IPS-18a (cell line): ENCODE data around the gene TRIM17.

Experiments used
- H3K27ac ChIP-seq: one replicate; pipeline ENCODE4 v1.5.1; 2013; ENCODE audit warnings: low read length
- H3K27me3 ChIP-seq: one replicate; pipeline ENCODE4 v1.6.1; 2013; ENCODE audit warnings: mild to moderate bottlenecking, low read length; ENCODE audit not compliant: control insufficient read depth, insufficient read depth
- H3K36me3 ChIP-seq: one replicate; pipeline ENCODE4 v1.6.1; 2013; ENCODE audit warnings: low read depth, low read length; ENCODE audit not compliant: control insufficient read depth
- H3K4me1 ChIP-seq: one replicate; pipeline ENCODE4 v1.6.1; 2013; ENCODE audit warnings: low read depth, low read length; ENCODE audit not compliant: control insufficient read depth
- H3K4me3 ChIP-seq: one replicate; pipeline ENCODE4 v1.5.1; 2013; ENCODE audit warnings: low read length
- H3K9ac ChIP-seq: one replicate; pipeline ENCODE4 v1.6.1; 2013; ENCODE audit warnings: mild to moderate bottlenecking, low read length, moderate library complexity
- H3K9me3 ChIP-seq: one replicate; pipeline ENCODE4 v1.6.1; 2013; ENCODE audit warnings: low read depth, low read length; ENCODE audit not compliant: control insufficient read depth

The TRIM17 gene

DNA sequence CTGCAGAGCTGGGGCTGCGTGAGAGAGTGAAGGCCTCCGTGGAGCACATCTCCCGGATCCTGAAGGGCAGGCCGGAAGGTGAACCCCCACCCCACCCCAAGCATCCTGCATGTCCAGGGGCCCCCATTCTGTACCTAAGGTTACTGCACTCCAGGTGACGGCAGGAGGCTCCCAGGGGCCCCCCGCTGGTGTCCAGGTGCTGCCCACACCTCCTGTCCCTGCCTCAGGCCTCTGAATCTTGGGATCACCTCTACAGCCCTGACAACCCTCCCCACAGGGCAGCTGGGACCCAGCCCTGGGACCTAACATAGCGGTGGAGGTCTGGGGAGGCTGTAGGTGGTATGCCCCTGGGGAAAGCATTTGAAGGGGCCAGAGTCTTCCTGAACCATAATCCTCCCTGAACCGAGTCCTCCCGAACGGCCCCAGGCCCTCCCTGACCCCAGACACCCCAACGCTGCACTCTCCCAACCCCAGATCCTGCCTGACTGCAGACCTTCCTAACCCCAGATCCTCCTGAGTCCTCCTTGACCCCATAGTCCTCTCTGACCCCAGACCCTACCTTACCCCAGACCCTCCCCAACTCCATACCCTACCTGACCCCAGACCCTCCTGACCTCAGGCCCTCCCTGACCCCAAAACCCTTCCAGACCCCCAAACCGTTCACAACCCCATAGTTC, 43.5 kb downstream of the TRIM17 start:
- Histone ChIP-seq H3K27me3 (peaks cover 6% of the 10 kb centered on the region), H3K9me3 (no peaks in the 10 kb centered on the region), H3K4me3 (no peak overlapping the region), H3K27ac (no peak overlapping the region), H3K36me3 (no peaks in the 10 kb centered on the region), H3K4me1 (no peaks in the 10 kb centered on the region), H3K9ac (no peak overlapping the region)

DNA sequence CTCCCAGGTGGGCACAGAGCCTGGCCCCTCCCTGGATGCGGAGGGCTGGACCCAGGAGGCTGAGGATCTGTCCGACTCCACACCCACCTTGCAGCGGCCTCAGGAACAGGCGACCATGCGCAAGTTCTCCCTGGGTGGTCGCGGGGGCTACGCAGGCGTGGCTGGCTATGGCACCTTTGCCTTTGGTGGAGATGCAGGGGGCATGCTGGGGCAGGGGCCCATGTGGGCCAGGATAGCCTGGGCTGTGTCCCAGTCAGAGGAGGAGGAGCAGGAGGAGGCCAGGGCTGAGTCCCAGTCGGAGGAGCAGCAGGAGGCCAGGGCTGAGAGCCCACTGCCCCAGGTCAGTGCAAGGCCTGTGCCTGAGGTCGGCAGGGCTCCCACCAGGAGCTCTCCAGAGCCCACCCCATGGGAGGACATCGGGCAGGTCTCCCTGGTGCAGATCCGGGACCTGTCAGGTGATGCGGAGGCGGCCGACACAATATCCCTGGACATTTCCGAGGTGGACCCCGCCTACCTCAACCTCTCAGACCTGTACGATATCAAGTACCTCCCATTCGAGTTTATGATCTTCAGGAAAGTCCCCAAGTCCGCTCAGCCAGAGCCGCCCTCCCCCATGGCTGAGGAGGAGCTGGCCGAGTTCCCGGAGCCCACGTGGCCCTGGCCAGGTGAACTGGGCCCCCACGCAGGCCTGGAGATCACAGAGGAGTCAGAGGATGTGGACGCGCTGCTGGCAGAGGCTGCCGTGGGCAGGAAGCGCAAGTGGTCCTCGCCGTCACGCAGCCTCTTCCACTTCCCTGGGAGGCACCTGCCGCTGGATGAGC, 44.3 kb downstream of the TRIM17 start:
- H3K9ac ChIP-seq: no peak overlapping the region
- H3K27me3 ChIP-seq: peaks cover under 1% of the 10 kb centered on the region
- H3K4me3 ChIP-seq: no peak overlapping the region
- no peaks in the 10 kb centered on the region for H3K36me3 ChIP-seq
- no peaks in the 10 kb centered on the region for H3K9me3 ChIP-seq
- H3K4me1 ChIP-seq: no peaks in the 10 kb centered on the region
- H3K27ac ChIP-seq: no peak overlapping the region

DNA sequence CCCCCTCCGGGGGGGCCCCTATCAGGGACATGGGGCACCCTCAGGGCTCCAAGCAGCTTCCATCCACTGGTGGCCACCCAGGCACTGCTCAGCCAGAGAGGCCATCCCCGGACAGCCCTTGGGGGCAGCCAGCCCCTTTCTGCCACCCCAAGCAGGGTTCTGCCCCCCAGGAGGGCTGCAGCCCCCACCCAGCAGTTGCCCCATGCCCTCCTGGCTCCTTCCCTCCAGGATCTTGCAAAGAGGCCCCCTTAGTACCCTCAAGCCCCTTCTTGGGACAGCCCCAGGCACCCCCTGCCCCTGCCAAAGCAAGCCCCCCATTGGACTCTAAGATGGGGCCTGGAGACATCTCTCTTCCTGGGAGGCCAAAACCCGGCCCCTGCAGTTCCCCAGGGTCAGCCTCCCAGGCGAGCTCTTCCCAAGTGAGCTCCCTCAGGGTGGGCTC, 44.9 kb downstream of the TRIM17 start:
- H3K27me3 ChIP-seq: no peaks in the 10 kb centered on the region
- no peak overlapping the region for H3K9ac ChIP-seq
- H3K27ac ChIP-seq: no peak overlapping the region
- H3K4me1 ChIP-seq: no peaks in the 10 kb centered on the region
- no peaks in the 10 kb centered on the region for H3K36me3 ChIP-seq
- H3K9me3 ChIP-seq: no peaks in the 10 kb centered on the region
- H3K4me3 ChIP-seq: no peak overlapping the region

DNA sequence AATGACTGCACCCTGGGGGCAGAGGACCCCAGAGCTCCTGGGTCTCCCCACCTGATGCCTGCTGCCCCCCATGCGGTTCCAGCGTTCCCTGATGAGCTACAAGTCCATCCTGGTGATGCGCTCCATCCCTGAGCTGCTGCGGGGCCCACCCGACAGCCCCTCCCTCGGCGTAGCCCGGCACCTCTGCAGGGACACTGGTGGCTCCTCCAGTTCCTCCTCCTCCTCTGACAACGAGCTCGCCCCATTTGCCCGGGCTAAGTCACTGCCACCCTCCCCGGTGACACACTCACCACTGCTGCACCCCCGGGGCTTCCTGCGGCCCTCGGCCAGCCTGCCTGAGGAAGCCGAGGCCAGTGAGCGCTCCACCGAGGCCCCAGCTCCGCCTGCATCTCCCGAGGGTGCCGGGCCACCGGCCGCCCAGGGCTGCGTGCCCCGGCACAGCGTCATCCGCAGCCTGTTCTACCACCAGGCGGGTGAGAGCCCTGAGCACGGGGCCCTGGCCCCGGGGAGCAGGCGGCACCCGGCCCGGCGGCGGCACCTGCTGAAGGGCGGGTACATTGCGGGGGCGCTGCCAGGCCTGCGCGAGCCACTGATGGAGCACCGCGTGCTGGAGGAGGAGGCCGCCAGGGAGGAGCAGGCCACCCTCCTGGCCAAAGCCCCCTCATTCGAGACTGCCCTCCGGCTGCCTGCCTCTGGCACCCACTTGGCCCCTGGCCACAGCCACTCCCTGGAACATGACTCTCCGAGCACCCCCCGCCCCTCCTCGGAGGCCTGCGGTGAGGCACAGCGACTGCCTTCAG, 45.5 kb downstream of the TRIM17 start:
- H3K4me3 ChIP-seq: no peak overlapping the region
- H3K27ac ChIP-seq: no peak overlapping the region
- H3K36me3 ChIP-seq: no peaks in the 10 kb centered on the region
- no peaks in the 10 kb centered on the region for H3K9me3 ChIP-seq
- no peak overlapping the region for H3K9ac ChIP-seq
- H3K27me3 ChIP-seq: no peaks in the 10 kb centered on the region
- H3K4me1 ChIP-seq: no peaks in the 10 kb centered on the region

DNA sequence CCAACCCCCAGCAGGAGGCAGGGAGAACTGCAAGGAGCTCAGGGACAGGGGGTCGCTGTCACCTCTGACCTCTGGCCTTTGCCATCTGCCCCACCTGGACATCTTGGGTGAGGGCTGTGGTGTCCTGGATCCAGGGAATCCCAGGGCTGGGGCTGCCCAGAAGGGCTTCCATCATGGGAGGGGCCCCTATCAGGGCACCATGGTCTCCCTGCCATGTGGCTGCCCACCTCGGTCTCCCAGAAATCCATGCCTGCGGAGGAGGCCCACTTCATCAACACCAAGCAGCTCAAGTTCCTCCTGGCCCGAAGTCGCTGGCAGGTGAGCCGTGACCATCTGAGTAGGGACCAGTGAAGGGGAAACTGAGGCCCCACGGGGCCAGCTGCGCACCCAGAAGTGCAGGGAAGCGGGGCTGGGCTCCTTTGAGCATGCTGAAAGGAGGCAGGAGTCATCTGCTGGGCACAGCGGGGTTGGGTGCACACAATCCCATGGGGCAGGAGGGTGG, 46.2 kb downstream of the TRIM17 start:
- H3K27ac ChIP-seq: no peak overlapping the region
- H3K36me3 ChIP-seq: no peaks in the 10 kb centered on the region
- no peaks in the 10 kb centered on the region for H3K27me3 ChIP-seq
- H3K9me3 ChIP-seq: no peaks in the 10 kb centered on the region
- no peak overlapping the region for H3K9ac ChIP-seq
- H3K4me1 ChIP-seq: no peaks in the 10 kb centered on the region
- no peak overlapping the region for H3K4me3 ChIP-seq

DNA sequence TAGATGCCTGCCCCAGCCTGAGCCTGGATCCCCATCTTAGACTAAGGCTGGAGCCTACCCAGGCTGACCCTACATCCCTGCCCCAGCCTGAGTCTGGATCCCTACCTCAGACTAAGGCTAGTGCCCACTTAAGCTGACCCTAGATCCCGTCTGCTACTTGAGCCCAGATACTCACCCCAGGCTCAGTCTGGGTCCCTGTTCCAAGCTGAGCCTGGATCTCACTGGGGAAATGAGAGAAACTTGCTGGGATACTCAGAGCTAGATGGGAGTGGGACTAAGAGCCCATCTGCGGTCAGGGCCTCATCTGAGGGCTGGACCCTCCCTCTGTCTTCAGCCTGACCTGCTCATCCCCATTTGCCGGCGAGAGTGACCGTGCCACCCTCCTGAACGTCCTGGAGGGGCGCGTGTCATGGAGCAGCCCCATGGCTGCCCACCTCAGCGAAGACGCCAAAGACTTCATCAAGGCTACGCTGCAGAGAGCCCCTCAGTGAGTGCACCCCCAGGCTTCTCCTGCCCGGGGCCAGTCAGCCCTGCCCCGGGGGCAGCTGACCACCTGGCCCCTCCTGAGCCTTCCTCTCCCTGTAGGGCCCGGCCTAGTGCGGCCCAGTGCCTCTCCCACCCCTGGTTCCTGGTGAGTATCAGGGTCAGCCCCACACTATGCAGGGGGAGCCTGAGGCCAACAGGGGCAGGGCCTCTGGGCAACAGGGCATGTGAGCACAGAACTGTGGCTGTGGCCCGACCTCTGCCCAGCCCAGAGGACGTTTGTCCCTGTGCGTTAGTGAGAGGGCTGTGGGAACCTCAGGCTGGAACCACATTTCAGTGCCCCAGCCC, 46.8 kb downstream of the TRIM17 start:
- no peak overlapping the region for H3K4me3 ChIP-seq

DNA sequence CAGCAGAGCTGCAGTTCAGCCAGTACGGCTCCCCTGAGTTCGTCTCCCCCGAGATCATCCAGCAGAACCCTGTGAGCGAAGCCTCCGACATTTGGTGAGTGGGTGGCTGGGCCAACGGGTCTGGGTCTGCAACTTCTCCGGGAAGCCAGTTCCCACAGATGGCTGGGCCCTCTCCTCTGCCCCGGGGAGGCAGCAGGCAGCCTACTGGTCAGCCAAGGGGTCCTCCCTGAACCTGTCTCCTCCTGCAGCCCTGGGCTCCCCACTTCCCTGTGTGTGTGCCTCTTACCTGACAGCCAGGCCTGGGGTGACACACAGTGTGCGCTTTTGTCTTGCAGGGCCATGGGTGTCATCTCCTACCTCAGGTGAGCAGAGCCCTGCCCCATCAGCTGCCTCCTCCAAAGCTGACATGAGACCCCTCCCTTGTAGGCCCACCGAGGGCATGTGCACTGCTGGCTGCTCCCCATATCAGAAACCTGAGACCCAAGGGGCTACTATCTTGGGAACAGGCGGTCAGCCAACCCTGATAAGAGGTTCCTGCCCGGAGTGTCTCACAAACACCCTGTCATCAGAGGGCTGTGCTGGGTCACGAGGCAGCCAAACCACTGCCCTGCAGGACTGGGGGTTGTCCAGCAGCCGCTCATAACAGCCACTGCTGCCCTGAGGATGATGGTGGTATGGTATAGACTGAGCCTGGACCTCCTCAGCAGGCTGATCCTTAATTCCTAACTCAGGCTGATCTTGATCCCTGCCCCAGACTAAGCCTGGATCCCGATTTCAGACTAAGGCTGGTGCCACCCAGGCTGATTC, 47.7 kb downstream of the TRIM17 start:
- no peaks in the 10 kb centered on the region for H3K4me1 ChIP-seq
- no peak overlapping the region for H3K4me3 ChIP-seq
- no peak overlapping the region for H3K27ac ChIP-seq
- no peak overlapping the region for H3K9ac ChIP-seq
- no peaks in the 10 kb centered on the region for H3K27me3 ChIP-seq
- H3K36me3 ChIP-seq: no peaks in the 10 kb centered on the region
- H3K9me3 ChIP-seq: no peaks in the 10 kb centered on the region

More for the DNA sequence above, 46.8 kb downstream of the TRIM17 start:
- no peaks in the 10 kb centered on the region for H3K9me3 ChIP-seq
- H3K27ac ChIP-seq: no peak overlapping the region
- no peak overlapping the region for H3K9ac ChIP-seq
- H3K4me1 ChIP-seq: no peaks in the 10 kb centered on the region
- no peaks in the 10 kb centered on the region for H3K27me3 ChIP-seq
- no peaks in the 10 kb centered on the region for H3K36me3 ChIP-seq

DNA sequence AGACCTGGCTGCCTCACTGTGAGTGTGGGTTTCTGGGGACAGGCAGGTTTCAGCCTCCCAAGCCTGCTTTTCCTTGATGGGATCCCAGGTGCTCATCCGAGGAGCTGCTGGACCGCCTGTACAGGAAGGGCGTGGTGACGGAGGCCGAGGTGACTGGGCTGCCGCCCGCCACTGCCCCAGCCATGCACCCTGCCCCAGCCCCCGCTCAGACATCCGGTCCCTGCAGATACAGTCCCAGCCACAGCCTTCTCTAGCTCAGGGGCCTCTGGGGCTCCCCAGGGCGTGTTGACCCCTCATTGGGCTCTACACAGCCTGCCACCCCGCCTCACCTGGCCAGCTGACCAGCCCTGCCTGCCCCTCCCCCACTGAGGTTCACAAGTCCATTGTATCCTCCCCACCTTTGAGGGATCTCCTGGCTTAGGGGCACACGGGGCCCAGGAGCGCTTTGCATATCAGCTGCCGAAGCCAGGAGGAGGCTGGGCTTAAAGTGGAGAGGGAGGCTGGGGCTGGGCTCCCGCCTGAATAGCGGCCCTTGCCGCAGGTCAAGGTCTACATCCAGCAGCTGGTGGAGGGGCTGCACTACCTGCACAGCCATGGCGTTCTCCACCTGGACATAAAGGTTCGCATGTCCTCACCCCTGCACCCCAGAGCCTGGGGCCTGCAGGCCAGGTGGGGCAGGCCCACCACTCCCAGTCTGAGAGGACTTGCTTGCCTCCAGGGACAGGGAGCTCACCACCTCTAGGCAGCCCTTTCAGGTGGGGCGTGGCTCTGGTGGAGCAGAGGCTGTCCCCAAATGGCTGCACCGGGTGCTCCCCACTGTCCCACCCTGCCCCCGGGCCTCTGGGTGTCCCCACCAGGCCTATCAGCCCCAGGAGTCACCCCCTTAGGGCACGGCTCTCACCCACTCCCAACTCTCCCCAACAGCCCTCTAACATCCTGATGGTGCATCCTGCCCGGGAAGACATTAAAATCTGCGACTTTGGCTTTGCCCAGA, 48.6 kb downstream of the TRIM17 start:
- no peaks in the 10 kb centered on the region for H3K9me3 ChIP-seq
- no peaks in the 10 kb centered on the region for H3K36me3 ChIP-seq
- H3K27ac ChIP-seq: no peak overlapping the region
- no peak overlapping the region for H3K4me3 ChIP-seq
- no peaks in the 10 kb centered on the region for H3K4me1 ChIP-seq
- no peak overlapping the region for H3K9ac ChIP-seq
- H3K27me3 ChIP-seq: no peaks in the 10 kb centered on the region

DNA sequence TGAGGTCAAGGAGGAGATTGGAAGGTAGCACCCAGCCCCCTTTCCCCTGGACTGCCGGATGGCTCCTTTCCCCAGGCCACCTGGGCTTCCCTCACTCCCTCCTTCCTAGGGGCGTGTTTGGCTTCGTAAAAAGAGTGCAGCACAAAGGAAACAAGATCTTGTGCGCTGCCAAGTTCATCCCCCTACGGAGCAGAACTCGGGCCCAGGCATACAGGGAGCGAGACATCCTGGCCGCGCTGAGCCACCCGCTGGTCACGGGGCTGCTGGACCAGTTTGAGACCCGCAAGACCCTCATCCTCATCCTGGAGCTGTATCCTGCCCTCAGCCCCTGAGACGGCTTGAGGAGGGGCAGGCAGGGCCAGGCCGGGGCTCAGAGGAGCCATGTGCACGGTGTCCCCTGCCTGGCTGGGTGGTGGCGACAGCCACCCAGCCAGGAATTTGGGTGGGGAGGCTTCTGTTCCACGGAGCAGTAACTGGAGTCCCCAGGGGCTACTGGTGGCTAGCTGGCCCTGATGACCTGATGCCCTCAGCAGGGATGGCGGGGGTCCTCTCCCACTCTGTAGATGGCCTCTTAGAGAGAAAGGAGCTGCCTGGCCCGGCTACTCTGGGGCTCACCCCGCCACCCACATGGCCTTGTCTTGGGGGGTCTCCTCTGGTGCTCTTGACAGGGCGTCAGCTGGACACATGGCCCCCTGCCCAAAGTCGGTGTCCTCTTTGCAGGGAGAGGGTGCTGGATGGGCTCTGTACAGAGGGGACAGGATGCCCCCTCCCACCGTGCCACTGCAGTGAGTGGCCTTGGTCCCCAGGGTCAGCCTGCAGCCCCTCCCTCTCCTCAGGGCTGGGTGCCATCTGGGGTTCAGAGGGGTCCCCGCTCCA, 49.6 kb downstream of the TRIM17 start:
- Histone ChIP-seq H3K36me3 (no peaks in the 10 kb centered on the region), H3K4me1 (no peaks in the 10 kb centered on the region), H3K27ac (no peak overlapping the region), H3K4me3 (no peak overlapping the region), H3K9ac (no peak overlapping the region), H3K9me3 (no peaks in the 10 kb centered on the region), H3K27me3 (no peaks in the 10 kb centered on the region)
